ENCODE results near the gene EYA3.

EYA3 gene, protein sequence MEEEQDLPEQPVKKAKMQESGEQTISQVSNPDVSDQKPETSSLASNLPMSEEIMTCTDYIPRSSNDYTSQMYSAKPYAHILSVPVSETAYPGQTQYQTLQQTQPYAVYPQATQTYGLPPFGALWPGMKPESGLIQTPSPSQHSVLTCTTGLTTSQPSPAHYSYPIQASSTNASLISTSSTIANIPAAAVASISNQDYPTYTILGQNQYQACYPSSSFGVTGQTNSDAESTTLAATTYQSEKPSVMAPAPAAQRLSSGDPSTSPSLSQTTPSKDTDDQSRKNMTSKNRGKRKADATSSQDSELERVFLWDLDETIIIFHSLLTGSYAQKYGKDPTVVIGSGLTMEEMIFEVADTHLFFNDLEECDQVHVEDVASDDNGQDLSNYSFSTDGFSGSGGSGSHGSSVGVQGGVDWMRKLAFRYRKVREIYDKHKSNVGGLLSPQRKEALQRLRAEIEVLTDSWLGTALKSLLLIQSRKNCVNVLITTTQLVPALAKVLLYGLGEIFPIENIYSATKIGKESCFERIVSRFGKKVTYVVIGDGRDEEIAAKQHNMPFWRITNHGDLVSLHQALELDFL

DNA sequence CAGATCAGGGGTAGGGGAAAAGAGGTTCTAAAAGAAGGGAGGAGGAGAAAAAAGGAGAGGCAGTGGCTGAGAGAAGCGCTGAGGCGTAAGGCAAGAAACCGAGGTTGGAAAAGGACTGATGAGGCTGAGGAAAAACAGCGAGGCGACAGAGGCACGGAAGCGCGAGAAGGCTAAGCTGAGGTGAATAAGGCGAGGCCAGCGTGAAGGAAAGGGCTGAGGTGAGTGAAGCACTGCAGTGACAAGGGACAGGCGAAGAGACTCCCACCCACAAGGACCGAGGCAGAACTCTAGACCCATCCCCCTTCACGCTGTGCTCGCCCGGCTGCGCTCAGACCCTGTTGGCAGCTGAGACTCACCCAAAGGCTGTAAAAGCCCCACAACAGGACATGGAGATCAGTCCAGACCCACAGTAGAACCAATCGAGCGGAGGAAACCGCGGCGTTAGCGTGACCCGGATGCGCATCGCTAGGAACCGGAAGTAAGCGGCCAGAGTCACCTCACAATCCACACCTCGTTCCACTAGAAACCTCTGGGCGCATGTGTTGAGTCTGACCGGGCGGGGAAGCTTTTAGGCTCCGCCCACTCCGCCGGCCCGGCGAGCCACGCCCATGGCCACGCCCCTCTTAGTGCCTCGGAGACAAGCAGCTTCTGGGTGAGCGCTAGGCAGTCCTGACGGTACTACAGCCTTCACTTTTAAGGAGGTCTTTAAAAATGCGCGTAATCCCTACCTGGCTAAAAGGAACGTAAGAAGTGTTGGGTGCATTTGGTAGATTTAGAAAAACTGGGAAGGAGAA is at the start of gene EYA3:
Gene EYA3 (minus strand): TSS at position 443 of the 794 bp plus-strand sequence. CDS start 30,584 bp downstream, outside the sequence.
- DNase-seq, result peak; percentile 99

DNA sequence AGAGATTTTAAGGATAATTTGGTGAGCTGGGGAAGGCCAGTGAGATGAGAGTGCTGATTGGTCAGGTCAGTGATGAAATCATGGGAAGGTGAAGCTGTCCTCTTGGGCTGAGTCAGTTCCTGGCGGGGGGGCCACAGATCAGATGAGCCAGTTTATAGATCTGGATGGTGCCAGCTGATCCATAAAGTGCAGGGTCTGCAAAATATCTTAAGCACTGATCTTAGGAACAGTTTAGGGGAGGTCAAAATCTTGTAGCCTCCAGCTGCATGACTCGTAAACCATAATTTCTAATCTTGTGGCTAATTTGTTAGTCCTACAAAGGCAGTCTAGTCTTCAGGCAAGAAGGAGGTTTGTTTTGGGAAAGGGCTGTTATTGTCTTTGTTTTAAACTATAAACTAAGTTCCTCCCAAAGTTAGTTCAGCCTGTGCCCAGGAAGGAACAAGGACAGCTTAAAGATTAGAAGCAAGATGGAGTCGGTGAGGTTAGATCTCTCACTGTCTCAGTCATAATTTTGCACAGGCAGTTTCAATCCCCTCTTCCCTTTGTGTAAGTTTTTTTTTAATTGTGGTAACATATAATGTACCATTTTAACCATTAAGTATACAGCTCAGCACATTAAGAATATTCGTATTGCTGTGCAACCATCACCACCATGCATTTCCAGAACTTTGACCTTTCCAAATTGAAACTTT is 48.7 kb upstream of the EYA3 start:
- DNase-seq, result no peak

DNA sequence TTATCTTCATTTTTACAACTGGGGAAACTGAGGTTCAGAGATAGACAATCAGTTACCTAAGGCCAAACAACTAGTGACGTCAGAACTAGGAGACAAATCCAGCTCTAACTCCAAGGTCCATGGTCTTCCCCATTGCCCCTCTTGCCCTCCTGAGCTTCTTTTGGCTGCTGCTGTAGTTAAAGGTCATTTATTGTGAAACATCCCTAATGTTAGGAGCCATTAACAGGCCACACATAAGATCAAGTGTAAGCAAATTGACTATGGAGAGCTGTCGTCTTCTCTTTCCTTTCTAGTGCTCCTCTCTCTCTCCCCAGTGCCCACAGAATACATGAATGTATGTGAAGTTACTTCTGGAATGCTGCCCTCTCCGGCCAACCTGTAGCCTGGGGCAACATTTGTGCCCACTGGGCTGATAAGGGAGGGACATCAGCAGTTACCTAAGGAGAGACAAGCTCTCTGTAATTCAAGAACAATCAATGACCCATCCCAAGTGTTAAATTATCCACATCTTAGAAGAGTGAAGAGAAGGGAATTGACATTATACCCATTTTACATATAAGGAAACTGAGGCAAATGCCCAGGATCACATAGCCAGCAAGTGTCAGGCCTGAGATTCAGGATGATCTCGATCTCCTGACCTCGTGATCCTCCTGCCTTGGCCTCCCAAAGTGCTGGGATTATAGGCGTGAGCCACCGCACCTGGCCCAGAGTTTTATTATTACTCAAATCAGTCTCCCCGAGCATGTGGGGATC is 47.9 kb upstream of the EYA3 start:
- no peak for DNase-seq

DNA sequence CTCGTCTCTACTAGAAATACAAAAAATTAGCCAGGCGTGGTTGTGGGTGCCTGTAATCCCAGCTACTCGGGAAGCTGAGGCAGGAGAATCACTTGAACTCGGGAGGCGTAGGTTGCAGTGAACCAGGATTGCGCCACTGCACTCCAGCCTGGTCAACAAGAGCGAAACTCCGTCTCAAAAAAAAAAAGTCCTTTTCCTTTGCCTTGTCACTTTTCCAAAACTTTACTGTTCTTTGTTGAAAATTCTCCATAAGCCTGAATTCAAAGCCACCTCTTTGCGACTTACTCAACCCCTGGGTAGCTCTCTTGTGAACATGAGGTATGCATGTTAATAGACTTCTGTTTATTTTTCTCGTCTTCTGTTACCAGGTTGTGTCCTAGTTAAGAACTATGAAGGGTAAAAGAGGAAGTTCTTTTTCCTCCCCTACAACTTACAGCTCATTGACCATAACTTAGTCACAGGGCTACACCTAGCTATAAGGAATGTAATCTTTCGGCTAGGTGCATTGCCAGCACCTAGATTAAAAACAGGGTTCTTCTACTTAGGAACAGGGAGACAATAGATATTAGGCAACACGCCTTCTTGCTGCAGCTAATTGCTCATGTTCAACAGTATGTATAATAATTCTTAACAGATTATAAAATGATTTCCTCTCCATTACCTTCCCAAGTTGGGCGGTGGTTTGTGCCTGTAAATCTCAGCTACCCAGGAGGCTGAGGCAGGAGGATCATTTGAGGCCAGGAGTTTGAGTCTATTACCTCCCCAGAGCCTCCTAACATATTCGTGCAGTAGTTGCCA is 47.2 kb upstream of the EYA3 start:
- no peak for DNase-seq

DNA sequence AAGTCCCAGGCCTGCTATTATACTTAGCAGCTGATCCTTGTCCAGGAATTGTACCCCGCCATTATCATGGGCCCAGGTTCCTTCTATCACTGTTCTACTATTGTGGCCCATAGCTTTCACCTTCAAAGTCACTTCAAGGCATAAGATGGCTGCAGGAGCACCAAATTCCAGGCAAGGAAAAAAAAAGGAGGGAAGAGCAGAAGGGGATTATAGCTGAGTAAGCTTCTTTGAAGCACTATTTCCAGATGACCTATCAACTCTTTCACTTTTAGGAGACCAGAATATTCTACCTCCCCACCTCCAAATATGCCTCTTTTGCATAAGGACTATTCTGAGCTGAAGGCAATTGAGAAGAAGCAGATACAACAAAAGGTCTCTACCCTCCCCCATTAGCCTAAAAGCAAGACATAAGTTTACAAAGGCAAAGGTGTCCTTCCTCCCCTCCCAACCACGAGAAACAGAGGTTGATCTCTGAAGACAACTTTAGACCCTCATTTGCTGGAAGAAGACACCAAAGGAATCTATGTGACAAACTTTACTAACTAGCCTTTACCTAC is 46.3 kb upstream of the EYA3 start:
- no peak for DNase-seq

DNA sequence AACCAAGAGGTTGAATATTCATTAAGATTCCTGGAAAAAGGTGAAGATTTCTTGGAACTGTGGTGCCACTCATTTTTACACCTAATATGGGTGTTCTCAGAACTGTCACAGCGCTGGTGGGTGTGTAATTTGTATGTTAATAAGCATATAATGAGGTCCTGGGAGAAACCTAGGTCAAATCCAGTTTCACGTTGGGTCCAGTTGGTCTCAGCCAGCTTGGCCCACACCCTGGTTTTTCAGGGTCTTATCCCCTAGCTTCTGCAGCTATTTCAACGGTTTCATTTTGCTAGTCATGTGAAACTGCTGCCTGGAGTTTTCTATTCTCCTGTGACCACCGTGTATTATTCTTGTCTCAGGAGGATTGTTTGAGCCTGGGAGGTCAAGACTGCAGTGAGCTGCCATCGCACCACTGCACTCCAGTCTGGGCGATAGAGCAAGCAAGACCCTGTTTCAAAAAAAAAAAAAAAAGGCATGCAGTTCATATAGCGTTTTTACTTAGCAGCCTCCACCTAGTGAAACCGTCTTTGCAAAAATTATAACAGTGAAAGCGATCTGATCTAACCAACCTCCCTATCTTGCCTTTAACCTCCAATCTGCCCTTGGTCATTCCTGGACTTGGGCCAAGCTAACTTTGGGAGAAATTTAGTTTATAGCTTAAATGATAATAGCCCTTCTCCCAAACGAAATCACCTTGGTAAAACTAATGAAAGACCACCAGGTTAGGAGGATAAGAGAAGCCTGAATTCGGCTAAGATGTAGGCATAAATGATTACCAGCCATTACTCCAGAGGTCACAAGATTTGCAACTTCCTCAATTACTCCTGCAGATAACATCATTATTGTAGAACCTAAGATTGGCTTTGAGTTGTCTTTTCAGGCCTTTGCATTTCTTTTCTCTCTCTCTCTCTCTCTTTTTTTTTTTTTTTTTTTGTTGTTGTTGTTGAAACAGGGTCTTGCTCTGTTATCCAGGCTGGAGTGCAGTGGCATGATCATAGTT is 44.1 kb upstream of the EYA3 start:
- no peak for DNase-seq

DNA sequence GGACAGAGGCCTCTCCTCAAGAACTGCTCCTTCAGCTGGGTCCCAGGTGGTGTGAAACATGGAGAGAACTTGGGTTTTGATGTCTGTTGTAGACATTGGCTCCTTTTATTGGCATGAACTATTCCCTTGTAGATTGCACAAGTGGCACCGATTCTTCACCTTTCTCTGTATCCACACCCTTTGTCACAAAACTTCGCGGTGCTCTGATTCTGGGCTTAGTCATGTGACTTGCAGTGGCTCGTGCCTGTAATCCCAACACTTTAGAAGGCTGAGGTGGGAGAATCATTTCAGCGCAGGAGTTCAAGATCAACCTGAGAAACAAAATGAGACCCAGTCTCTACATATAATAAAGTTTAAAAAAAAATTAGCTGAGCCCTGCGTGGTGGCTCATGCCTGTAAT is 42.5 kb upstream of the EYA3 start:
- no peak for DNase-seq

DNA sequence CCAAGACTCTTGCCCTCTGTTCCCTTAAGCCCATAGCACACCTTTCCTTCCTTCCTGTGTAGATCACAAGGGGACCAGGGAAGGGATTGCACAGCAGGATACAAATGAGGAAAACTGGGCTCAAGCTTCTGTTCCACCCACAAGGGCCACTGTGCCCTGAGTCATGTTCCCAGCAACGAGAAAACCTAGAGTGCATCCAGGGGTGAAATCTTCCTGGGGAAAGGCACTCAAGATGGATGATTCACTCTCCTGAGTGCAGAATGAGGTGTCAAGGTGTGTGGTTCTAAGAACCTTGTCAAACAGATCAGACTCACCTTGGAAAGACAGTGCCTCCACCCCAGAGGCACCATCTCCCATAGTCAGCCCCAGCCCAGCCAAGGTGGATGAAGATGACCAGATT is 40.7 kb upstream of the EYA3 start:
- DNase-seq, result no peak

DNA sequence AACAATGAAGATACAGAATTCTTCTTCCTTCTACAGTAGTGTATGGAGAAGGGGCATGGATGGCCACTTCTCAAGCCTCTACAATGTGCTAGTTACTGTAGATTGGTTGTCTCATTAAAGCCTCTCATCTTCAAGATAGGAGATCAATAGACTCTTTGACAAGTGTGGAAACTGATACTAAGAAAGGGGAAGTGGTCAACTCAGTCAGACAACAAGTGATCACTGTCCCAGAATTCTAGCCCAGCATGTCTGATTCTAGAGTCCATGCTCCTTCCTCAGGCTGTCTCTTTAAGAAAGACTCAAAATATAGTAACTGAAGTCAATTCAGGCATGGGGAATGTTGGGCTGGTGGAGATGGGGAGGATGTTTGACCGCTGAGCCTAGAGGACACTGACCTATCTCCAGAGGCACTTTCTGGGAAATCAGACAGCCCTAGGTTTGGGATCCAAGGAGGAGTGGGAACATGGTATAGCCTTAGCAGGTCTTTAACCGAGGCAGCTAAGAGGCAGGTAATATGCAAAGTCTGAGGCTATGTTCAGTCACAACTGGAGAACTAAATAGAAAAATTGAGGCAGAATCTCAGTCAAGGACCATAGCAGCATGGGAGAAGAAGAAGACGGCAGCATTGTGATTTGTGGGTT is 39.3 kb upstream of the EYA3 start:
- DNase-seq, result no peak

DNA sequence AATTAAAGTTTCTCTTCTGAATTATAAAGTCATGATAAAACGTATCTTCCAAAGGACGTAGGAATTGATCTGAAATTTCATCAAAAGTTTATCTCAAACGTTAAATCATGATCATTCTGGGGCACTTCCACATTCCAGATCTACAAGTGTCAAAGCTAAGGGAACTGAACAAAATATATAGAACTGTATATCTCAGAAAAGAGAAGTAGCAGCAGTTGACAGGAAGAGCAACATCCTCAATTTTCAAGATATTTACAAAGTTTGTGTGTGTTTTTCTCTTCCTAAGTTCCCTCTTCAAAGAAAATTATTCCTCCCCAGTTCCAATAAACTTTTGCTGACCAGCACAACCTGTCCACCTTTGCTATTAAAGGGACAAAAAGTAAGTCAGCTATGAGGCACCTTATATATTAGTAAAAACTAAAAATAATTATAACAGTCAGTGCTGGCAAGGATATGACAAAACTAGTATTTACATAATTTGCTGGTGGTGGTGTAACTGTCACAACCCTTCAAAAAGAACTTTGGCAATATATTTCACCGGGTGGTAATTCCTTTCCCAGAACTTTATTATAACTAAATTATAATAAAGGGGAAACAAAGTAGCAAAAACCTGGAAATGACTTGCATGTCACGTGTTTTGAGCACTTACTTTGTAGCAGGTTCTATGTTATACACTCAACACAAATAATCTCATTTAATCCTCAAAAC is 38.5 kb upstream of the EYA3 start:
- no peak for DNase-seq

DNA sequence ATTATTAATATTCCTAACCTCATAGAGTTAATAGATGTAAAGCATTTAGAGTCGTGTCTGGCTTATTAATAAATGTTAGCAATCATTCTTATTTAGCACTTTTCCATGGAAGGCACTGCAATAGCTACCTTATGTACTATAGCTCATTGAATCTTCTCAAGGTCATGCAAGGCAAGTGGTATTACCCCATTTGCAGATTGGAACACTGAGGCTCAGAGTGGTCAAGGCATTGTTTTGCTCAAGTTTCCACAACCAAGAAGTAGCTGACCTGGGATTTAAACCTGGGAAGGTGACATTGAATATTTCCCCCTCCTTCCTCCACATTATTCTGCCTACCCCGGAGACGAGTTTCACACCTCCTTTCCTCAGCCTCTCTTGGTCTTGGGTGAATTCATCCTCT is 37.8 kb upstream of the EYA3 start:
- no peak for DNase-seq

DNA sequence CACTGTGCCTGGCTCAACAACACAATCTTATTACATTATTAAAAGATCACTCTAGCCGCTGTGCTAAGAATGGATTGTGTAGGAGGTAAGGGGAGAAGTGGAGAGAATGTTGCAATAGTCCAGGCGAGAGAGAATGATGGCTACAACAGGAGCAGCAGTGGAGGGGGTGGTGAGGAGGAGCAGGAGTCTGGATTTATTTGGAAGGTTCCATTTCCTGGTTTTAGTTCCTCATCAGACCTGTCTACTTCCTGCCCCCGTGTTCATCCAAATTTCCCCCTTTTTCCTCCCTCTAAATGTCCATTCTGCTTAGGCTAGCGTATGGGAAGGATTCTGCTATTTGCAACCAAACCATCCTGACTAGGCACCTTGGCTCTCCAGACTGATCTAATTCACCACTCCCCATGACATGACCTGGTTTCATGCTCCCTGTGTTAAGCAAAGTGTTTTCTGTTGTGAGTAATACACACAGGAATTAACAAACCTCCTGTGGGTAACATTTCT is 35.1 kb upstream of the EYA3 start:
- DNase-seq, result no peak

DNA sequence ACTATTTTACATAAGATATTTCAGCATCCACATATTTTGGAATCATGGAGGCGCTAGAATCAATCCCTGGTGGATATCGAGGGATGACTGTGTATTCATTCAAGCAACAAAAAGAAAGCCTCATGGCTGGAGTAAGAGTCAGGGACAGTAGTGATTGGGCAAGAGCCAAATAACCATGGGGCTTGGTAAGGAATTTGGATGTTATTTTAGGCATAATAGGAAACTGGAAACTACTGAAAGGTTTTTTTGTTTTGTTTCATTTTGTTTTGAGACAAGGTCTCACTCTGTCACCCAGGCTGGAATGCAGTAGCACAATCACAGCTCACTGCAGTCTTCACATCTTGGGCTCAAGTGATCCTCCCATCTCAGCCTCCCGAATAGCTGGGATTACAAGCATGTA is 33.8 kb upstream of the EYA3 start:
- no peak for DNase-seq

DNA sequence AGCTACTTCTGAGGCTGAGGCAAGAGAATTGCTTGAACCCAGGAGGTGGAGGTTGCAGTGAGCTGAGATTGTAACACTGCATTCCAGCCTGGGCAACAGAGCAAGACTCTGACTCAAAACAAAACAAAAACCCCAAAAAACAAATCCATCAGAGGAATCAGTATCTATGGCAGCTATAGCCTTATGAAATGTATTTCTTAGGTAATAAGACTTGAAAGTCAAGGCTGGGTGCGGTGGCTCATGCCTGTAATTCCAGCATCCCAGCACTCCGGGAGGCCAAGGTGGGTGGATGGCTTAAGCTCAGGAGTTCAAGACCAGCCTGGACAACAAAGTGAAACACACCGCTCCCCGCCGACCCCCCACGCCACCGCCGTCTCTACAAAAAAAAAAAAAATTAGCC is 31.1 kb upstream of the EYA3 start:
- no peak for DNase-seq

DNA sequence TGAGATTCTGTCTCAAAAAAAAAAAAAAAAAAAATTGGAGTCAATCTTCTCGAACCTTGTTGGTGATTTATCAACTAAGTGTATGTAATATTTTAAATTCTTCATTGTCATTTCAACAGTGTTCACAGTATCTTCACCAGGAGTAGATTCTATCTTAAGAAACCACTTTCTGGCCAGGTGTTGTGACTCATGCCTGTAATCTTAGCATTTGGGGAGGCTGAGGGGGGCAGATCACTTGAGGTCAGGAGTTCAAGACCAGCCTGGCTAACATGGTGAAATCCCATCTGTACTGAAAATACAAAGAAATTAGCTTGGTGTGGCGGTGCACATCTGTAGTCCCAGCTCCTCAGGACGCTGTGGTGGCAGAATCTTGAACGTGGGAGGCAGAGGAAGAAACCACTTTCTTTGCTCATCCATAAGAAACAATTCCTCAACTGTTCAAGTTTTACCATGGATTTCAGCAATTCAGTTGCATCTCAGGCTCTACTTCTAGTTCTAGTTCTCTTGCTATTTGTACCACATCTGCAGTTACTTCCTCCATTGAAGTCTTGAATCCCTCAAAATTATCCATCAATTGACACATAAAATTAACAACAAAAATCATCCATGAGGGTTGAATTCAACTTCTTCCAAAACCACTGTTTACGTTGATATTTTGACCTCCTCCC is 30.4 kb upstream of the EYA3 start:
- no peak for DNase-seq

DNA sequence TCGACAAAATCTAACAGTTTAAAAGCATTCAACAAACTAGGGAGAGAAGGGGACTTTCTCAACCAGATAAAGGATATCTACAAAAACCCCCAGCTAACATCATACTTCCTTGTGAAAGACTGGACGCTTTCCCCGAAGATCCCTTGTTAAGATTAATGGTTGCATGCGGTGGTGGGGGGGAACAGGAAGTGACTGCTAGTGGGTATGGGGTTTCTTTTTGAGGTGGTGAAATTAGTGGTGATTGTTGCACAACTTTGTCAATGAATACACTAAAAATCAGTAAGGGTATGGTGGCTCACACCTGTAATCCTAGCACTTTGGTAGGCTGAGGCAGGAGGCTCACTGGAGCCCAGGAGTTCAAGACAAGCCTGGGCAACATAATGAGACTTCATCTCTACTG is 26.9 kb upstream of the EYA3 start:
- no peak for DNase-seq

DNA sequence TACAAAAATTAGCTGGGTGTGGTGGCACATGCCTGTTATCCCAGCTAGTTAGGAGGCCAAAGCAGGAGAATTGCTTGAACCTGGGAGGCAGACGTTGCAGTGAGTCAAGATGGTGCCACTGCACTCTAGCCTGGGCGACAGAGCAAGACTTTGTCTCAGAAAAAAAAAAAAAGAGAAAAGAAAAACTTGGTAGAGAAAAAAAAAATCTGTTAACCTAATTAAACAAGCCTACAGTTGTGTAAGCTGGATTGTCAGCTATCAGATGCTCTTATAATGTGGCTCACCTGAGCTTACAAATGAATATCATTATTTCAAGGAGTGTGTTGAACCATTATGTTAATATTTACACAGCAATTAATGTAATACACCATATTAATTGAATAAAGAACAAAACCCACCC is 26.4 kb upstream of the EYA3 start:
- DNase-seq, result no peak

DNA sequence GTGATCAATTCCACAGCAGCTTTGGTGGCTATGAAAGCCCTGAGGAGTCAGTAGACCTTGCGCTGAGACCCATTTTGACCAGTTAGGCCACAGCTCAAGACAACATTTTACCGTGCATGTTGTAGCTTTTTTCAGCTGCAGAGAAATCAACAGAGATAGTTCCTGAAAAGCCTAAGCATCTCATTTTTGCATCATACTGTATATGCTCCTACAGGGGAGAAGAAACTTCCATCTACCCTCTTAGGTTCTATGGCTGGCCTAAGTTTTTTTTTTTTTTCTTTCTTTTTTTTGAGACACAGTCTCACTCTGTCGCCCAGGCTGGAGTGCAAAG is 24.8 kb upstream of the EYA3 start:
- DNase-seq, result no peak
